Caco-2 (cell line): Measurements from ENCODE around the gene HS1BP3. TPM values are rescaled to one million over a fixed set of nuclear protein-coding genes. Genes with fewer than 3 reads are reported as not detected.

Source experiments
- BruUV-seq: library from RNA; stranded (reverse); fragments of 400-500 nt; replicated peaks from 2 replicates; lab custom pipeline; 2021; lab: Mats Ljungman, UMichigan
- CTCF ChIA-PET: fragments of 300-600 bp; sonication (Branson Sonifier 250); formaldehyde crosslinking; loops from one replicate; lab custom pipeline; 2022; ENCODE audit warnings: antibody characterized with exemption; lab: Charles Lee
- POLR2A ChIA-PET: fragments of 300-600 bp; sonication (Branson Sonifier 250); formaldehyde crosslinking; loops from one replicate; lab custom pipeline; 2022; ENCODE audit warnings: antibody characterized with exemption; lab: Charles Lee
- DNase-seq, 2 experiments: peaks; one replicate each; pipeline versions ENCODE4 v3.0.0 to v3.0.0-alpha.2; 2020 to 2022
- H3K27me3 ChIP-seq: replicated peaks from 2 replicates; pipeline ENCODE4 v1.6.0; 2011; ENCODE audit warnings: low read length; ENCODE audit not compliant: control insufficient read depth, insufficient read depth
- H3K36me3 ChIP-seq: 2 replicates; pipeline ENCODE4 v1.5.1; 2011; ENCODE audit warnings: low read length; ENCODE audit not compliant: control insufficient read depth, insufficient read depth
- H3K4me1 ChIP-seq: fragments of 250-450 bp; sonication (Bioruptor Pico); 2 replicates; pipeline ENCODE4 v1.5.1; 2020; ENCODE audit warnings: mild to moderate bottlenecking
- H3K4me3 ChIP-seq: 2 replicates; pipeline ENCODE4 v1.5.1; 2011; ENCODE audit warnings: low read depth, mild to moderate bottlenecking, control low read depth, low read length
- H3K9me3 ChIP-seq: fragments of 250-450 bp; sonication (Bioruptor Pico); 2 replicates; pipeline ENCODE4 v1.5.1; 2020; ENCODE audit warnings: mild to moderate bottlenecking, moderate library complexity
- H3K27ac Mint-ChIP-seq: one replicate; pipeline ENCODE4 v1.8.0; 2022; ENCODE audit warnings: mixed read lengths; ENCODE audit not compliant: unreplicated experiment
- H3K27me3 Mint-ChIP-seq: one replicate; pipeline ENCODE4 v1.8.0; 2022; ENCODE audit warnings: mixed read lengths; ENCODE audit not compliant: insufficient read depth, unreplicated experiment
- H3K36me3 Mint-ChIP-seq: one replicate; pipeline ENCODE4 v1.8.0; 2022; ENCODE audit warnings: mild to moderate bottlenecking, mixed read lengths; ENCODE audit not compliant: insufficient read depth, unreplicated experiment
- H3K4me1 Mint-ChIP-seq: one replicate; pipeline ENCODE4 v1.8.0; 2022; ENCODE audit warnings: low read depth, mixed read lengths; ENCODE audit not compliant: unreplicated experiment
- H3K4me3 Mint-ChIP-seq: one replicate; pipeline ENCODE4 v1.8.0; 2022; ENCODE audit warnings: mild to moderate bottlenecking, moderate library complexity, mixed read lengths; ENCODE audit not compliant: unreplicated experiment
- H3K9me3 Mint-ChIP-seq: one replicate; pipeline ENCODE4 v1.8.0; 2022; ENCODE audit warnings: mixed read lengths; ENCODE audit not compliant: unreplicated experiment
- intact Hi-C: fragments of 100-400 bp; cut with micrococcal nuclease; formaldehyde crosslinking; loops from one replicate; pipeline ENCODE4 v1.10.0; 2022; ENCODE audit not compliant: unreplicated experiment
- total RNA-seq: library from RNA; stranded (reverse); gene quantifications from 2 replicates; pipeline ENCODE4 v1.2.3, GENCODE V29; 2022
- TF ChIP-seq, protein P1 (sequence below), 2 experiments: fragments of 200-600 bp in 1 of 2; IDR thresholded peaks; 1 replicate in 1 of 2; 2 replicates in 1 of 2; pipeline versions ENCODE4 v1.5.1 to v1.8.0; 2011 to 2022; ENCODE audit warnings: antibody characterized with exemption in 1 of 2, control low read depth in 1 of 2, inconsistent platforms in 1 of 2, low read depth in 1 of 2, low read length in 1 of 2, mild to moderate bottlenecking in 1 of 2, moderate library complexity in 1 of 2; ENCODE audit not compliant: insufficient read depth in 1 of 2, severe bottlenecking in 1 of 2, unreplicated experiment in 1 of 2

HS1BP3 gene
- total RNA-seq, 1 experiment from 2014 or later, result 31.1 TPM

DNA sequence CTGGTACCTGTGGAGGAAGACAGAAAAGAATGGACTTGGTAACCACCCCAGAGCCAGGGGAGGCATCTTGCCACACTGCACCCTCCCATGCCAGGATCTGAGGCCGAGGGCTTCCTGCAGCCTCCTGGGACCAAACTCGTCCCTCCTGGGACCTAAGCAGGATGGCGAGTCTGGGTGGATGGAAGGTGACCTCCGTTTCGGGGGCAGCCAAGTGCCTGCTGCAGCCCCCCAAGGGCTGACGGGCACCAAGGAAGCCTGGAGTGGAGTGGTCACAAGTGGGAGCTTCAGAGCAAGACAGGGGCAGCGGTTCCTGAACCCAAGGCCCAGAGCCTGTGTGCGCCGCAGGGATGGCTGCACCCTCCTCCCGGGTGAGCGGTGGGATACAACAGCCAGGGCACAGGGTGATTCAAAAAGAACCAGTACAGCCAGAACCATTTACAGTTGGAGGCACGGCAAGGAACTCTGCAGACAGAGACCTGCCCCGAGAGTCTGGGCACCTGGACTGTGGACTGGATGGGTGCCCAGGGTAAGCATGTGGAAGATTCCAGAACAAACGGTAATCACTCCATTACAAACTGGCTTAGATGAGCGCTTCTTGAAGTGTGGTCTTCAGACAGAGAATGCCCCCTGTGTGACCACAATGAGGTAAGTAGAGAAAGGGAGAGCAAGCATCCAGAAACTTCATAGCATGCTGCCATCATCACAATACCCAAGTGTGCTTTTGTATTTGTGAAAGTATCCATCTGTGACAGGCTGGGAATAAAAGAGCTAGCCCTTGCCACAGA, 12.1 kb downstream of the HS1BP3 start:
- H3K4me3 Mint-ChIP-seq, result no peak overlapping the region
- ChIA-PET POLR2A (no interaction called here), CTCF (interaction anchor here (0.6 kb wide), 1 partner anchor 135 kb away, joined by 4 read pairs; no protein-coding TSS in a partner anchor)
- Histone ChIP-seq H3K36me3 (peaks cover 2% of the 10 kb centered on the region; the same call in 1 of the 2 replicates), H3K4me1 (no peaks in the 10 kb centered on the region), H3K9me3 (no peaks in the 10 kb centered on the region), H3K4me3 (no peak overlapping the region), H3K27me3 (no peaks in the 10 kb centered on the region)
- H3K4me1 Mint-ChIP-seq, result no peaks in the 10 kb centered on the region
- DNase-seq, result no peak
- TF ChIP-seq, protein P1, sequence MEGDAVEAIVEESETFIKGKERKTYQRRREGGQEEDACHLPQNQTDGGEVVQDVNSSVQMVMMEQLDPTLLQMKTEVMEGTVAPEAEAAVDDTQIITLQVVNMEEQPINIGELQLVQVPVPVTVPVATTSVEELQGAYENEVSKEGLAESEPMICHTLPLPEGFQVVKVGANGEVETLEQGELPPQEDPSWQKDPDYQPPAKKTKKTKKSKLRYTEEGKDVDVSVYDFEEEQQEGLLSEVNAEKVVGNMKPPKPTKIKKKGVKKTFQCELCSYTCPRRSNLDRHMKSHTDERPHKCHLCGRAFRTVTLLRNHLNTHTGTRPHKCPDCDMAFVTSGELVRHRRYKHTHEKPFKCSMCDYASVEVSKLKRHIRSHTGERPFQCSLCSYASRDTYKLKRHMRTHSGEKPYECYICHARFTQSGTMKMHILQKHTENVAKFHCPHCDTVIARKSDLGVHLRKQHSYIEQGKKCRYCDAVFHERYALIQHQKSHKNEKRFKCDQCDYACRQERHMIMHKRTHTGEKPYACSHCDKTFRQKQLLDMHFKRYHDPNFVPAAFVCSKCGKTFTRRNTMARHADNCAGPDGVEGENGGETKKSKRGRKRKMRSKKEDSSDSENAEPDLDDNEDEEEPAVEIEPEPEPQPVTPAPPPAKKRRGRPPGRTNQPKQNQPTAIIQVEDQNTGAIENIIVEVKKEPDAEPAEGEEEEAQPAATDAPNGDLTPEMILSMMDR (IDR thresholded peaks at IDR 0.05; ENCODE audit: insufficient read depth in 1 of 2, low read depth in 1 of 2, low read length in 1 of 2, severe bottlenecking in 1 of 2, unreplicated experiment in 1 of 2), result no peak
- no peak overlapping the region for H3K27ac Mint-ChIP-seq
- no peaks in the 10 kb centered on the region for H3K36me3 Mint-ChIP-seq
- no peaks in the 10 kb centered on the region for H3K27me3 Mint-ChIP-seq
- BruUV-seq, result no TSS peak
- intact Hi-C loops, result no loop called here
- no peaks in the 10 kb centered on the region for H3K9me3 Mint-ChIP-seq

DNA sequence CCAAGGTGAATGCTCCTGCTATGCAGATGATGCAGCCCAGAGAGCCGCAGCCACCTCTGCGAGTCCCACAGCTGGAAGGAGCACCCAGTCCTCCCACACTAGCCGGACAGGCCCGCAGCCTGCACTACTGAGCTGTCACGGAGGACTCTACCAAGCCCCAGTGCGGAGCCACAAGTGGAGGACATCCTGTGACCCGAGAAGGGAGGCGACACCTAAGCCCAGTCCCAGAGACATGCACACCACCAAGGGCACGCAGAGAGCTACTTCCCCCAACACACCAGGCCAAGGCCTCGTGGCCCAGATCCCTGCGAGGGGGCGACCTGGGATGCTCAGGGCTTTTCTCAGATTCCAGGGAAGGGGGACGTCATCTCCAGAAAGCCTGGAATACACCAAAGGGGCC, 12.9 kb downstream of the HS1BP3 start:
- CTCF ChIA-PET, result no interaction called here
- TF ChIP-seq, protein P1 (IDR thresholded peaks at IDR 0.05; ENCODE audit: insufficient read depth in 1 of 2, low read depth in 1 of 2, low read length in 1 of 2, severe bottlenecking in 1 of 2, unreplicated experiment in 1 of 2), result no peak
- H3K9me3 Mint-ChIP-seq, result no peaks in the 10 kb centered on the region

DNA sequence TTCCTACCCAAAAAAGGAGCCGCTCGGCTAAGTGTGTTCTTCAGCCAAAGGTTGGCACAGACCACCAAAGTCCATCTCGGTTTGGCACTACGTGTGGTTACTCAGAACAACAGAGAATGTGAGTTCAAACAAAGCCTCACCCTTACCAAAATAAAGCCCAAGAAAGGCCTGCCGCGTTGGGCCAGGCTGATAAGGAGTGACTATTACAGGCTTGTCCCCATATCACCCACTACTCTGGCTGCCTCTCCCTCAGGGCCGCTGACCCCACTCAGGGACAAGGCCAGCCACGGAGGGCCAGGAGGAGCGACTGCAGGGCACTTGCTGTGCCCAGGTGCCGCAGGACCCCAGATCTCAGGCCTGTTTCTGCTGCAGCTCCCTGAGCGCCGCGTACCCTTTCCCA, 13.8 kb downstream of the HS1BP3 start:
- no TSS peak for BruUV-seq
- intact Hi-C loops, result no loop called here
- POLR2A ChIA-PET, result interaction anchor here (3.4 kb wide), 1 partner anchor 190 kb away, joined by 18 read pairs; the partner anchor contains the start of gene RHOB

More for the DNA sequence above, 12.9 kb downstream of the HS1BP3 start:
- no peaks in the 10 kb centered on the region for H3K27me3 ChIP-seq
- no TSS peak for BruUV-seq
- H3K4me3 ChIP-seq, result no peak overlapping the region
- Mint-ChIP-seq H3K27me3 (no peaks in the 10 kb centered on the region), H3K4me1 (no peaks in the 10 kb centered on the region), H3K4me3 (no peak overlapping the region), H3K36me3 (no peaks in the 10 kb centered on the region), H3K27ac (no peak overlapping the region)
- no peak for DNase-seq
- H3K36me3 ChIP-seq, result peaks cover 2% of the 10 kb centered on the region; the same call in 1 of the 2 replicates
- POLR2A ChIA-PET, result no interaction called here
- H3K9me3 ChIP-seq, result no peaks in the 10 kb centered on the region
- no peaks in the 10 kb centered on the region for H3K4me1 ChIP-seq
- intact Hi-C loops, result no loop called here

More for the DNA sequence above, 13.8 kb downstream of the HS1BP3 start:
- H3K27ac Mint-ChIP-seq, result no peak overlapping the region
- H3K4me3 ChIP-seq, result no peak overlapping the region
- TF ChIP-seq, protein P1 (IDR thresholded peaks at IDR 0.05; ENCODE audit: insufficient read depth in 1 of 2, low read depth in 1 of 2, low read length in 1 of 2, severe bottlenecking in 1 of 2, unreplicated experiment in 1 of 2), result no peak
- no peaks in the 10 kb centered on the region for H3K9me3 Mint-ChIP-seq
- H3K36me3 ChIP-seq, result peaks cover 2% of the 10 kb centered on the region; the same call in 1 of the 2 replicates
- DNase-seq, result no peak
- H3K27me3 Mint-ChIP-seq, result no peaks in the 10 kb centered on the region
- no peaks in the 10 kb centered on the region for H3K4me1 Mint-ChIP-seq
- H3K4me1 ChIP-seq, result no peaks in the 10 kb centered on the region
- CTCF ChIA-PET, result interaction anchor here (1.8 kb wide), 1 partner anchor 226 kb away, joined by 7 read pairs; no protein-coding TSS in a partner anchor
- no peaks in the 10 kb centered on the region for H3K27me3 ChIP-seq
- no peak overlapping the region for H3K4me3 Mint-ChIP-seq
- no peaks in the 10 kb centered on the region for H3K9me3 ChIP-seq
- no peaks in the 10 kb centered on the region for H3K36me3 Mint-ChIP-seq
